ENCODE results near the gene LSM5.

Gene LSM5

DNA sequence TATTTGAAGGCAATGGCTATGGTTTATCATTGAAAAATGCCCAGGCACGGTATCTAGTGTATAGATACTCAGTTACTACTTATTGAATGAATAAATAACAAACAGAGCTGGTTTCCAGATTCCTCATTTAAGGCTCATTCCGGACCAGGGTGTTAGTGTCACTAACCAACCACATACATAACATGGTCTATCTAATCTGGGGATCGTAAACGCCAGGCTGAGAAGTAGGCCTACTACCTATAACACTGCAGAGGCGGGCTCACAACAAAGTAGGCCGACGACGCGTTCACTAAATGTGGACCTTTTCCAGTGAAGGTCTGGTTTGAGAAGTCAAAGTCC is 423 bp downstream of the LSM5 start:
- ATAC-seq (ENCODE audit: insufficient read depth, low read depth), result no peak

GRCh38 chr7:32481921-32482320 is 8.3 kb downstream of the LSM5 start:
- Histone ChIP-seq H3K36me3 (ENCODE audit: insufficient read depth, low read length) (peaks cover 11% of the 10 kb centered on the region; the same call in 1 of the 2 replicates), H2AFZ (ENCODE audit: low read depth, low read length) (no peak overlapping the region), H4K20me1 (ENCODE audit: insufficient read depth, low read length) (no peaks in the 10 kb centered on the region), H3K4me3 (ENCODE audit: low read depth in 1 of 2, low read length in 2 of 2) (no peak overlapping the region), H3K27me3 (ENCODE audit: insufficient read depth, low read length, poor library complexity) (no peaks in the 10 kb centered on the region), H3K4me2 (ENCODE audit: insufficient read depth, low read length) (no peak overlapping the region), H3K9me3 (ENCODE audit: insufficient read depth, low read length, severe bottlenecking) (no peaks in the 10 kb centered on the region), H3K4me1 (ENCODE audit: insufficient read depth, low read length) (0 out of 2 replicates have a peak, but pooled peaks cover 5% of the 10 kb centered on the region), H3K9ac (ENCODE audit: low read depth, low read length) (no peak overlapping the region), H3K79me2 (ENCODE audit: insufficient read depth, low read length) (no peaks in the 10 kb centered on the region), H3K27ac (ENCODE audit: low read length) (no peak overlapping the region)
- DNase-seq, result no peak
- no peak for ATAC-seq (ENCODE audit: insufficient read depth, low read depth)
- no peak for TF ChIP-seq EZH2 (IDR thresholded peaks at IDR 0.05; ENCODE audit: borderline replicate concordance, low read depth, low read length, severe bottlenecking)
- TF ChIP-seq, protein P1, sequence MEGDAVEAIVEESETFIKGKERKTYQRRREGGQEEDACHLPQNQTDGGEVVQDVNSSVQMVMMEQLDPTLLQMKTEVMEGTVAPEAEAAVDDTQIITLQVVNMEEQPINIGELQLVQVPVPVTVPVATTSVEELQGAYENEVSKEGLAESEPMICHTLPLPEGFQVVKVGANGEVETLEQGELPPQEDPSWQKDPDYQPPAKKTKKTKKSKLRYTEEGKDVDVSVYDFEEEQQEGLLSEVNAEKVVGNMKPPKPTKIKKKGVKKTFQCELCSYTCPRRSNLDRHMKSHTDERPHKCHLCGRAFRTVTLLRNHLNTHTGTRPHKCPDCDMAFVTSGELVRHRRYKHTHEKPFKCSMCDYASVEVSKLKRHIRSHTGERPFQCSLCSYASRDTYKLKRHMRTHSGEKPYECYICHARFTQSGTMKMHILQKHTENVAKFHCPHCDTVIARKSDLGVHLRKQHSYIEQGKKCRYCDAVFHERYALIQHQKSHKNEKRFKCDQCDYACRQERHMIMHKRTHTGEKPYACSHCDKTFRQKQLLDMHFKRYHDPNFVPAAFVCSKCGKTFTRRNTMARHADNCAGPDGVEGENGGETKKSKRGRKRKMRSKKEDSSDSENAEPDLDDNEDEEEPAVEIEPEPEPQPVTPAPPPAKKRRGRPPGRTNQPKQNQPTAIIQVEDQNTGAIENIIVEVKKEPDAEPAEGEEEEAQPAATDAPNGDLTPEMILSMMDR (IDR thresholded peaks at IDR 0.05; ENCODE audit: borderline replicate concordance, extremely low read depth, low read length, poor library complexity, severe bottlenecking), result no peak

More for the DNA sequence above, 423 bp downstream of the LSM5 start:
- peak overlapping the region; percentile 77 for H3K9ac ChIP-seq (ENCODE audit: low read depth, low read length)
- peak overlapping the region; percentile 94 for H3K27ac ChIP-seq (ENCODE audit: low read length)
- H3K9me3 ChIP-seq (ENCODE audit: insufficient read depth, low read length, severe bottlenecking), result no peaks in the 10 kb centered on the region
- H2AFZ ChIP-seq (ENCODE audit: low read depth, low read length), result peak overlapping the region; percentile 92
- H3K27me3 ChIP-seq (ENCODE audit: insufficient read depth, low read length, poor library complexity), result no peaks in the 10 kb centered on the region
- peaks cover 28% of the 10 kb centered on the region for H3K36me3 ChIP-seq (ENCODE audit: insufficient read depth, low read length)
- peaks cover 34% of the 10 kb centered on the region for H3K4me1 ChIP-seq (ENCODE audit: insufficient read depth, low read length)
- TF ChIP-seq, protein P1 (IDR thresholded peaks at IDR 0.05; ENCODE audit: borderline replicate concordance, extremely low read depth, low read length, poor library complexity, severe bottlenecking), result no peak
- TF ChIP-seq EZH2 (IDR thresholded peaks at IDR 0.05; ENCODE audit: borderline replicate concordance, low read depth, low read length, severe bottlenecking), result no peak
- no peaks in the 10 kb centered on the region for H4K20me1 ChIP-seq (ENCODE audit: insufficient read depth, low read length)
- H3K4me3 ChIP-seq (ENCODE audit: low read depth in 1 of 2, low read length in 2 of 2), result peak overlapping the region; percentile 66 to 84
- peak overlapping the region; percentile 66 for H3K4me2 ChIP-seq (ENCODE audit: insufficient read depth, low read length)
- no peak for DNase-seq
- peaks cover 25% of the 10 kb centered on the region for H3K79me2 ChIP-seq (ENCODE audit: insufficient read depth, low read length)

DNA sequence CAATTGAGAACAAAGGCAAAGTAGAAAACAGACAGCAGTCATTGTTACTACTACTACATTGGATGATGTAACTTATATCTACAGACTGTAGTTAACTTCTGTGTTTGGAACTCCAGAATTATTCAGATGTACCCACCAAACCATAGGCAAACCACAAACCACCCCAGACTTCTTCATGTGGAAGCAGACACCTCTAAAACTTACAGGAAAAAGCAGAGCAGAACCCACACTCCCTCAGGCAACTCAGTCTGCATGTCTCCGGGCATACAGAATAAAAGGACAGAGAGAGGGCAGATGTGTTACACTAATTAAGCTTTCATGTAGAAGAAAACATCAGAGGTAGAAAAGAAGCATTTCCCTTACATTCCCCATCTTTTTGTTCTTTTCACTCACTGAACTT is 9.0 kb downstream of the LSM5 start:
- H3K27me3 ChIP-seq (ENCODE audit: insufficient read depth, low read length, poor library complexity), result no peaks in the 10 kb centered on the region
- no peak overlapping the region for H3K4me3 ChIP-seq (ENCODE audit: low read depth in 1 of 2, low read length in 2 of 2)
- no peak overlapping the region for H3K4me2 ChIP-seq (ENCODE audit: insufficient read depth, low read length)
- no peaks in the 10 kb centered on the region for H3K79me2 ChIP-seq (ENCODE audit: insufficient read depth, low read length)
- H2AFZ ChIP-seq (ENCODE audit: low read depth, low read length), result no peak overlapping the region
- peak; percentile 29 for DNase-seq
- peak; percentile 72 for ATAC-seq (ENCODE audit: insufficient read depth, low read depth)
- no peak for TF ChIP-seq EZH2 (IDR thresholded peaks at IDR 0.05; ENCODE audit: borderline replicate concordance, low read depth, low read length, severe bottlenecking)
- TF ChIP-seq, protein P1 (IDR thresholded peaks at IDR 0.05; ENCODE audit: borderline replicate concordance, extremely low read depth, low read length, poor library complexity, severe bottlenecking), result no peak
- H3K36me3 ChIP-seq (ENCODE audit: insufficient read depth, low read length), result peaks cover 3% of the 10 kb centered on the region; the same call in 1 of the 2 replicates
- H3K9me3 ChIP-seq (ENCODE audit: insufficient read depth, low read length, severe bottlenecking), result no peaks in the 10 kb centered on the region
- H3K27ac ChIP-seq (ENCODE audit: low read length), result no peak overlapping the region
- no peak overlapping the region for H3K9ac ChIP-seq (ENCODE audit: low read depth, low read length)
- 0 out of 2 replicates have a peak, but pooled peaks cover 5% of the 10 kb centered on the region for H3K4me1 ChIP-seq (ENCODE audit: insufficient read depth, low read length)
- H4K20me1 ChIP-seq (ENCODE audit: insufficient read depth, low read length), result no peaks in the 10 kb centered on the region
